Progenitor cell of endocrine pancreas (in vitro differentiated cells): ENCODE data around the gene MYO10. TPM values are rescaled to one million over a fixed set of nuclear protein-coding genes. Genes with fewer than 3 reads are reported as not detected.

Source experiments
- DNase-seq: peaks from one replicate; pipeline ENCODE4 v3.0.0; 2021; ENCODE audit warnings: low spot score; ENCODE audit not compliant: unreplicated experiment
- H3K27ac Mint-ChIP-seq: 2 replicates; pipeline ENCODE4 v1.8.0; 2021; ENCODE audit warnings: mild to moderate bottlenecking, moderate library complexity, mixed read lengths
- H3K27me3 Mint-ChIP-seq: 2 replicates; pipeline ENCODE4 v1.8.0; 2021; ENCODE audit warnings: mixed read lengths
- H3K36me3 Mint-ChIP-seq: 2 replicates; pipeline ENCODE4 v1.8.0; 2022; ENCODE audit warnings: mixed read lengths; ENCODE audit not compliant: insufficient read depth
- H3K4me1 Mint-ChIP-seq: 2 replicates; pipeline ENCODE4 v1.8.0; 2021; ENCODE audit warnings: low read depth, mixed read lengths
- H3K4me3 Mint-ChIP-seq: 2 replicates; pipeline ENCODE4 v1.8.0; 2021; ENCODE audit warnings: low read depth, mild to moderate bottlenecking, moderate library complexity, mixed read lengths
- H3K9me3 Mint-ChIP-seq: 2 replicates; pipeline ENCODE4 v1.8.0; 2021; ENCODE audit warnings: low read depth, mixed read lengths
- total RNA-seq: library from RNA; stranded (reverse); gene quantifications from 2 replicates; pipeline ENCODE4 v1.2.1, GENCODE V29; 2021
- TF ChIP-seq, protein P1 (sequence below): fragments of 200-600 bp; sonication (generic); IDR thresholded peaks from one replicate; pipeline ENCODE4 v1.5.0; 2021; ENCODE audit warnings: antibody characterized with exemption, mild to moderate bottlenecking; ENCODE audit not compliant: unreplicated experiment

The MYO10 gene
- total RNA-seq, 1 donor from 2014 or later = 88.0 TPM

DNA sequence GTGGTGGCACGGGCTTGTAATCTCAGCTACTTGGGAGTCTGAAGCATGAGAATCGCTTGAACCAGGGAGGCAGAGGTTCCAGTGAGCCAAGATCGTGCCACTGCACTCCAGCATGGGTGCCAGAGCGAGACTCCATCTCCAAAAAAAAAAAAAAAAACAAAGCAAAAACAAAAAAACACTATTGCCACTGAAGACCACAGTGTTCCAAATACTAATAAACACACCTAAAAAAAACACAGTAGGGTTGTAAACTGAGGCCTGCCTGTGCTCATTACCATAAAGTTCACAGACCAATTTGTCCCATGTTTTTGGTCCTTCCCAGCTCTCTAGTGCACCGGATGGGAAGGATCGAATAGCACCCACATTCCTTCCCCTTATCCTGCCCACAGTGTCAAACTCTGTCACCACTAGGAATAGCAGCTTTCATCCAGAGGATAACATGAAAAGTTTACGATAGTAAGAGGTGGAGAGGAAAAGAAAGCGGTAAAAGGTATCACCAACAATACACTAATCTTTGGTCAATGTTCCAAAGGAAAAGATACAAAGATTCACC lies 49.2 kb downstream of the MYO10 start:
- Mint-ChIP-seq H3K4me1 (peaks cover 38% of the 10 kb centered on the region), H3K4me3 (no peak overlapping the region), H3K36me3 (no peaks in the 10 kb centered on the region), H3K27ac (peak overlapping the region; percentile 37), H3K9me3 (no peaks in the 10 kb centered on the region), H3K27me3 (no peaks in the 10 kb centered on the region)
- TF ChIP-seq, protein P1, sequence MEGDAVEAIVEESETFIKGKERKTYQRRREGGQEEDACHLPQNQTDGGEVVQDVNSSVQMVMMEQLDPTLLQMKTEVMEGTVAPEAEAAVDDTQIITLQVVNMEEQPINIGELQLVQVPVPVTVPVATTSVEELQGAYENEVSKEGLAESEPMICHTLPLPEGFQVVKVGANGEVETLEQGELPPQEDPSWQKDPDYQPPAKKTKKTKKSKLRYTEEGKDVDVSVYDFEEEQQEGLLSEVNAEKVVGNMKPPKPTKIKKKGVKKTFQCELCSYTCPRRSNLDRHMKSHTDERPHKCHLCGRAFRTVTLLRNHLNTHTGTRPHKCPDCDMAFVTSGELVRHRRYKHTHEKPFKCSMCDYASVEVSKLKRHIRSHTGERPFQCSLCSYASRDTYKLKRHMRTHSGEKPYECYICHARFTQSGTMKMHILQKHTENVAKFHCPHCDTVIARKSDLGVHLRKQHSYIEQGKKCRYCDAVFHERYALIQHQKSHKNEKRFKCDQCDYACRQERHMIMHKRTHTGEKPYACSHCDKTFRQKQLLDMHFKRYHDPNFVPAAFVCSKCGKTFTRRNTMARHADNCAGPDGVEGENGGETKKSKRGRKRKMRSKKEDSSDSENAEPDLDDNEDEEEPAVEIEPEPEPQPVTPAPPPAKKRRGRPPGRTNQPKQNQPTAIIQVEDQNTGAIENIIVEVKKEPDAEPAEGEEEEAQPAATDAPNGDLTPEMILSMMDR = no peak
- DNase-seq = no peak

DNA sequence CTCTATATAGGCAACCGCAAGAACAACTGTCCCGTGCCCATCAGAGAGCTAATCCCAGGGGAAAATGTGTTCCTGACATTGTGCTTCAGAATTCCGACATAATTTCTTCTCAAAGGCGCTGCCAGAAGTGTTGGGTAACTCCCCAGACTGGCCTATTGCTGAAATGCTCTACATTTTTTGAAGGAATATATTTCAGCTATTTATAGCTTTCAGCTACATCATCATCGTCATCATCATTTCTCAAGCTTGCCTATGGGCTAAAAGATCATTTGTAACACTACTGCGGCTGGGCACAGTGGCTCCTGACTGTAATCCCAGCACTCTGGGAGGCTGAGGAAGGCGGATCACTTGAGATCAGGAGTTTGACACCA lies 49.7 kb downstream of the MYO10 start:
- TF ChIP-seq, protein P1 = no peak
- peaks cover 41% of the 10 kb centered on the region for H3K4me1 Mint-ChIP-seq
- H3K27me3 Mint-ChIP-seq = no peaks in the 10 kb centered on the region
- no peaks in the 10 kb centered on the region for H3K36me3 Mint-ChIP-seq
- H3K4me3 Mint-ChIP-seq = no peak overlapping the region
- DNase-seq = no peak
- no peaks in the 10 kb centered on the region for H3K9me3 Mint-ChIP-seq
- no peak overlapping the region for H3K27ac Mint-ChIP-seq

DNA sequence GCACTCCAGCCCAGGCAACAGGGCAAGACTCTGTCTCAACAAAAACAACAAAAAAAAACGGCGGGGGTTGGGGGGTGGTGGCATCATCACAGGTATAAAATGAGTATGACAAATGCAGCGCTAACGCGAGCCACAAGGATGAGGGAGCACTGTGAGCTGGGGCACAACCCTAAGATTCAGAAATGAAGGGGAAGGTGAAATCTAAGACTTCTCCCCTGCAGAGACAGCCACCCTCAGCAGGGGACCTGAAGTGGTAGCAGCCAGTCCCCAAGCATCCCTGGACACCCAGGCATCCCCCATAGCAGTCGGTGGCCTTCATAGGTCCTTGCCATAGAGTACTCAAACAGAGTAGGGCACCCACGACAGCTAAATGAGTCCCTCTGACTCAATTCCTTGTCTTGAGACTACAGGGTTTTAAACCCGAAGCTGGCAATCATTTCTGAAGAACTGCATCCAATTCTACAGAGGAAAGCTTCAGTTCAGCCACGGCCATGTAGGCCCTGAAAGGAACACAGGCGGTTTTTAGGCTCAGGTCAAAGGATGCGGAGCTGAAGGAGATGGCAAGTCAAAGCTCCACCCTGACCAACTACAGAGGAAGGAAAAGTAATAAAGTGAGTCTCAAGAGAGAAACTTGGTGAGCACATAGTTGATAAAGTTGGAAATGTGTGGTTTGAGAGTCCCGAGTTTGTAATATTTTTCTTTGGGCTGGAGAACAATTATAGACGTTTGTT lies 50.3 kb downstream of the MYO10 start:
- Mint-ChIP-seq H3K36me3 (no peaks in the 10 kb centered on the region), H3K4me3 (no peak overlapping the region), H3K27me3 (no peaks in the 10 kb centered on the region), H3K9me3 (no peaks in the 10 kb centered on the region), H3K4me1 (peaks cover 42% of the 10 kb centered on the region), H3K27ac (no peak overlapping the region)
- DNase-seq = no peak
- TF ChIP-seq, protein P1 = no peak

DNA sequence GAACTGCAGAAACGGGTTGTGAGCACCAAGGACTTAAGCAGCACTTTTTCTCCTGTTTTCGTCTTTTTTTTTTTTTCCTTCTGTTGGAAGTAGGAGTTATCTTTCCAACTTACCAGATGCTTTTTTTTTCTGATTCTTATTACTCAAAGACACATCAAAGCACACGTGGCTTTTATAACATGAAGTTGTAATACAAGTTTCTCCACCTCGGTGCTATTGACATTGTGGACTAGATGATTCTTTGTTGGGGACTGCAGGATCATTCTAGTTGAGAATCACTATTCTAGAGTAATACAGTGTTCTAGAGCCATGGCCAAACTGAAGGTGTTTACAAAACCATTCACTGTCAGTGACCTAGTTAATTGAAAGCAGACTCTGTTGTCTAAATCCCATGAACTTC lies 51.5 kb downstream of the MYO10 start:
- H3K9me3 Mint-ChIP-seq = no peaks in the 10 kb centered on the region
- peaks cover 46% of the 10 kb centered on the region for H3K4me1 Mint-ChIP-seq
- DNase-seq = no peak
- H3K36me3 Mint-ChIP-seq = no peaks in the 10 kb centered on the region
- TF ChIP-seq, protein P1 = no peak
- H3K4me3 Mint-ChIP-seq = no peak overlapping the region
- no peaks in the 10 kb centered on the region for H3K27me3 Mint-ChIP-seq
- H3K27ac Mint-ChIP-seq = peak overlapping the region; percentile 88

DNA sequence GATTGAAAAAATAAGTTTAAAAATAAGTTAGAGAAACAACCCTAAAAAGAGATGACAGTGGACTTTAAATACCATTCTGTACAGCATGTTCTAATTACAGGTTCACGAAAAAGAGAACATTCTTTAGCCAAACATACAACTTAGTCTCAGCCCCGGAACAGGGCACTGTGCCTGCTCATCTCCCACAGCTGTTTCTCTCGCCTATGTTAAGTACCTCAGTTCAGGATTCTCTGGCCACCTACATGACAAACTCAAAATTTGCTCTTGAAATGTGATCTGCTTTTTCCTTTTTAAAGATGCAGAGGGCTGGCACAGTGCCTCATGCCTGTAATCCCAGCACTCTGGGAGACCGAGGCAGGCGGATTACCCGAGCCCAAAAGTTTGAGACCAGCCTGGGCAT lies 52.3 kb downstream of the MYO10 start:
- H3K4me3 Mint-ChIP-seq = no peak overlapping the region
- H3K9me3 Mint-ChIP-seq = no peaks in the 10 kb centered on the region
- H3K27ac Mint-ChIP-seq = peak overlapping the region; percentile 67
- H3K36me3 Mint-ChIP-seq = no peaks in the 10 kb centered on the region
- peaks cover 48% of the 10 kb centered on the region for H3K4me1 Mint-ChIP-seq
- no peak for DNase-seq
- TF ChIP-seq, protein P1 = no peak
- no peaks in the 10 kb centered on the region for H3K27me3 Mint-ChIP-seq
